Hepatocyte (in vitro differentiated cells): Measurements from ENCODE around the gene GNG10.
"Not testable (repeated sequence)": the region's sequence is repeated elsewhere in the genome, so short reads cannot be mapped to it uniquely, and the experiment has no call there.

Experiments used
- CTCF ChIP-seq: fragments of 200-600 bp; sonication (generic); IDR thresholded peaks from 2 replicates; pipeline ENCODE4 v1.5.1; 2016; ENCODE audit warnings: antibody characterized with exemption, mild to moderate bottlenecking; ENCODE audit not compliant: poor library complexity
- EZH2 ChIP-seq: fragments of 200-600 bp; sonication (generic); IDR thresholded peaks from 2 replicates; pipeline ENCODE4 v1.6.1; 2016; ENCODE audit warnings: antibody characterized with exemption, mild to moderate bottlenecking, borderline replicate concordance

GRCh38 chr9:111668601-111669000 lies 7.2 kb downstream of the GNG10 start:
- not testable (repeated sequence) for TF ChIP-seq CTCF, EZH2
